Activated T-helper 17 cell treated with anti-CD3 and anti-CD28 coated beads, Interleukin-2, amount 50 U/mL, for 72 hours (primary cell): ENCODE results near the gene MDGA2. TPM values are rescaled to one million over a fixed set of nuclear protein-coding genes. Genes with fewer than 3 reads are reported as not detected.
"Not testable (repeated sequence)": the region's sequence is repeated elsewhere in the genome, so short reads cannot be mapped to it uniquely, and the experiment has no call there.

Experiments used
- ATAC-seq: fragments of 150-1000 bp; cut with Tn5 transposase; replicated peaks from 2 replicates; pipeline ENCODE4 v1.10.0; 2021; ENCODE audit warnings: mild to moderate bottlenecking, moderate library complexity
- H3K27ac Mint-ChIP-seq: one replicate; pipeline ENCODE4 v1.8.0; 2022; ENCODE audit warnings: mixed read lengths
- H3K27me3 Mint-ChIP-seq: one replicate; pipeline ENCODE4 v1.8.0; 2022; ENCODE audit warnings: mixed read lengths
- H3K36me3 Mint-ChIP-seq: one replicate; pipeline ENCODE4 v1.8.0; 2022; ENCODE audit warnings: low read depth, mild to moderate bottlenecking, mixed read lengths
- H3K4me1 Mint-ChIP-seq: one replicate; pipeline ENCODE4 v1.8.0; 2022; ENCODE audit warnings: mixed read lengths
- H3K4me3 Mint-ChIP-seq: one replicate; pipeline ENCODE4 v1.8.0; 2022; ENCODE audit warnings: mild to moderate bottlenecking, mixed read lengths
- H3K9me3 Mint-ChIP-seq: one replicate; pipeline ENCODE4 v1.8.0; 2022; ENCODE audit warnings: mixed read lengths
- total RNA-seq, 2 donors: library from RNA; stranded (reverse); gene quantifications; one replicate each; pipeline ENCODE4 v1.2.3, GENCODE V29; 2022

Gene MDGA2
- total RNA-seq, 2 donors from 2014 or later: not detected

GRCh38 chr14:47240748-47241437 lies 434.5 kb downstream of the MDGA2 start:
- no peak overlapping the region for H3K27ac Mint-ChIP-seq
- no peak for ATAC-seq
- no peak overlapping the region for H3K4me3 Mint-ChIP-seq
- no peaks in the 10 kb centered on the region for H3K36me3 Mint-ChIP-seq
- no peaks in the 10 kb centered on the region for H3K27me3 Mint-ChIP-seq
- peaks cover 6% of the 10 kb centered on the region for H3K9me3 Mint-ChIP-seq
- no peaks in the 10 kb centered on the region for H3K4me1 Mint-ChIP-seq

- H3K27ac Mint-ChIP-seq: no peak overlapping the region
- no peak for ATAC-seq
- no peaks in the 10 kb centered on the region for H3K9me3 Mint-ChIP-seq
- no peaks in the 10 kb centered on the region for H3K36me3 Mint-ChIP-seq
- no peak overlapping the region for H3K4me3 Mint-ChIP-seq
- H3K4me1 Mint-ChIP-seq: no peaks in the 10 kb centered on the region
- H3K27me3 Mint-ChIP-seq: no peaks in the 10 kb centered on the region
These were observed 439.8 kb downstream of the MDGA2 start for GRCh38 chr14:47235619-47236018.

- ATAC-seq: no peak
These were observed 448.4 kb downstream of the MDGA2 start for GRCh38 chr14:47226877-47227520.

DNA sequence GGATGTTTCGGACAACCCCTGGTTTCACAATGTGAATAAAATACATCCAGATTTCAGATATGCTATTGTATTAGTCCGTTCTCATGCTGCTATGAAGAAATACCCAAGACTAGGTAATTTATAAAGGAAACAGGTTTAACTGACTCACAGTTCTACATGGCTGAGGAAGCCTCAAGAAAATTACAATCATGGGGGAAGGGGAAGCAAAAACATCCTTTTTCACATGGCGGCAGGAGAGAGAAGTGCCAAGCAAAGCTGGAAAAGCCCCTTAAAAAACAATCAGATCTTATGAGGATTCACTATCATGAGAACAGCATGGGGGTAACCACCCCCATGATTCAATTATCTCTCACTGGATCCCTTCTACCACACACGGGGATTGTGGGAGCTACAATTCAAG lies 451.7 kb downstream of the MDGA2 start:
- Mint-ChIP-seq H3K36me3 (no peaks in the 10 kb centered on the region), H3K4me3 (no peak overlapping the region), H3K27ac (no peak overlapping the region), H3K9me3 (peaks cover 5% of the 10 kb centered on the region), H3K4me1 (no peaks in the 10 kb centered on the region), H3K27me3 (no peaks in the 10 kb centered on the region)
- ATAC-seq: no peak

More at GRCh38 chr14:47226877-47227520, 448.4 kb downstream of the MDGA2 start:
- Mint-ChIP-seq H3K36me3 (no peaks in the 10 kb centered on the region), H3K4me3 (no peak overlapping the region), H3K27me3 (no peaks in the 10 kb centered on the region), H3K9me3 (peaks cover 5% of the 10 kb centered on the region), H3K4me1 (no peaks in the 10 kb centered on the region), H3K27ac (no peak overlapping the region)

GRCh38 chr14:47220096-47220495 lies 455.3 kb downstream of the MDGA2 start:
- Mint-ChIP-seq H3K4me1 (no peaks in the 10 kb centered on the region), H3K9me3 (peaks cover 9% of the 10 kb centered on the region), H3K36me3 (no peaks in the 10 kb centered on the region), H3K27me3 (no peaks in the 10 kb centered on the region), H3K27ac (no peak overlapping the region), H3K4me3 (no peak overlapping the region)
- ATAC-seq: no peak

DNA sequence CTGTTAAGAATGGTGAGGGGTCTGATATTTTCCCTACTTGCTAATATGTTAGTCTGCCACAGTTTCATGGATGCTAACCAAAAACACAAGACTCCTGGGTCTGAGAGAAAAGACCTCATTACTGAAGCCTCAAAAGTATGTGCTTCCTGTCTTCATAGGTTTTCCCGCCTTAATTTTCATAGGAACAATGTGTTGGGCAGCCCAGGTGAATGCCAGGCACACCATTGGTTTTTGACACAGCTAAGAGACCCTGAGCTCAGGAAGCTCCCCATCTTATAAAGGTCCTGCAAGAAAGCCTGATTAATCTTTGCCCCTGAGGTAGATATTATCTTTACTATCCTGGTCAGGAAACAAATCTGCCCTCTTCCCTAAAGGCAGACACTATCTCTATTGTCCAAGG lies 464.1 kb downstream of the MDGA2 start:
- H3K36me3 Mint-ChIP-seq: no peaks in the 10 kb centered on the region
- no peaks in the 10 kb centered on the region for H3K27me3 Mint-ChIP-seq
- peaks cover 8% of the 10 kb centered on the region for H3K9me3 Mint-ChIP-seq
- no peaks in the 10 kb centered on the region for H3K4me1 Mint-ChIP-seq
- no peak for ATAC-seq
- H3K27ac Mint-ChIP-seq: no peak overlapping the region
- H3K4me3 Mint-ChIP-seq: no peak overlapping the region

DNA sequence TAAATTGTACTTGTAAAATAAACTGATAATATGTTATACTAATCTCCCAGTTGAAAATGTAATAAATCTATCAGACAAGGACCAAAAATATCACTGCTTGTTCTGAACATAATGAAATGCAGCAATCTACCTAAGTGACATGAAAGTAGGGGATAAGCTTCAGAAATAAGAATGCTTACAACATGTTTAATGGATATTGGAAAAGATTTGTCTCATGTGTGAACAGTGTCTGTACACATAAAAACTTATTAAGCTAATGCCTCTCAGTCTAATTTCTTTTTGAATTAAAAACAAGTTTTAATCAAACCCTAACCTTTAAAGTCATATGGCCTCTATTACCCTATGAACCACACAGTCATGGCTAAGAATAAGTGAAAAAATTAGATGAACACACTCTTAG lies 465.3 kb downstream of the MDGA2 start:
- Mint-ChIP-seq H3K27me3 (no peaks in the 10 kb centered on the region), H3K4me3 (no peak overlapping the region), H3K36me3 (no peaks in the 10 kb centered on the region), H3K4me1 (no peaks in the 10 kb centered on the region), H3K27ac (no peak overlapping the region), H3K9me3 (peaks cover 4% of the 10 kb centered on the region)
- no peak for ATAC-seq

DNA sequence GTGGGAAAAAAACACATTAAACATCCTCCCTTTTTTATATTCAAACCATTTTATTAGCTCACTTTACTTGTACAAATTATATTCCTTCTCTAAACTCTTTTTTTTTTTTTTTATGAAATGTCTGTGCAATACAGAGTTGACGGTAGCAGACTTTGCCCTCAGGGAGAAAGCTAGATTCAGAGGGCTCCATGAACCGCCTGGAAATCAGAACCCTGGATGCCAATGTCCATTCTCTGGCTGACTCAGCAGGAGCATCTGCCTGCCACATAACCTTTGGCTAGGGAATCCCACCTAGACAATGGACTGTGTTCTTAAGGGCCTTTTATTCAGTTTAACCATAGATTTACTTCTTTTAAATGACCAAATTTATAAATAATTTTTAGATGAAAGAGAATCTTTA lies 467.0 kb downstream of the MDGA2 start:
- Mint-ChIP-seq H3K4me3 (no peak overlapping the region), H3K27ac (no peak overlapping the region), H3K27me3 (no peaks in the 10 kb centered on the region), H3K4me1 (no peaks in the 10 kb centered on the region), H3K9me3 (peaks cover 4% of the 10 kb centered on the region), H3K36me3 (no peaks in the 10 kb centered on the region)
- ATAC-seq: no peak

DNA sequence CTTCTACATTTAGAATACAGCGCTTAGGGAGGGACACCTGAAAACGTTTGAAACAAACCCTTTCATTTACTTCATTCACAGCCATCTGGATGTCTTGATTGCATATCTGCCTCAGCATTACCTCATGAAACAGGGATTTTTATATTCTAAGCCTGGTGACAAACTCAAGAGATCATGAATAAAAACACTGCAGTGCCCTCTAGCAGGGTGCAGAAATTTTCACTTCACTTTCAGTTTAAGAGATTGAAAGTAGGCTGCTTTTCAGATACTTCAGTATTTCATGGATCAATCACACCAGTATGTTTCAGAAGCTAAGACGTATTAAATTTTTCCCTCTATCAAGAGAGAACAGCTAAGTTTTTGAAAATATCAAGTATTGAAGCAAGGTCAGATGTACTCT lies 467.8 kb downstream of the MDGA2 start:
- no peaks in the 10 kb centered on the region for H3K27me3 Mint-ChIP-seq
- no peak overlapping the region for H3K27ac Mint-ChIP-seq
- H3K9me3 Mint-ChIP-seq: peaks cover 4% of the 10 kb centered on the region
- no peaks in the 10 kb centered on the region for H3K4me1 Mint-ChIP-seq
- H3K4me3 Mint-ChIP-seq: no peak overlapping the region
- ATAC-seq: no peak
- H3K36me3 Mint-ChIP-seq: no peaks in the 10 kb centered on the region

GRCh38 chr14:47200740-47201139 lies 474.7 kb downstream of the MDGA2 start:
- no peaks in the 10 kb centered on the region for H3K27me3 Mint-ChIP-seq

GRCh38 chr14:47195582-47195981 lies 479.8 kb downstream of the MDGA2 start:
- Mint-ChIP-seq H3K27ac (no peak overlapping the region), H3K4me1 (no peaks in the 10 kb centered on the region), H3K4me3 (no peak overlapping the region), H3K27me3 (no peaks in the 10 kb centered on the region), H3K36me3 (no peaks in the 10 kb centered on the region), H3K9me3 (peaks cover 4% of the 10 kb centered on the region)
- no peak for ATAC-seq

More at GRCh38 chr14:47200740-47201139, 474.7 kb downstream of the MDGA2 start:
- Mint-ChIP-seq H3K36me3 (no peaks in the 10 kb centered on the region), H3K4me1 (no peaks in the 10 kb centered on the region), H3K9me3 (peaks cover 8% of the 10 kb centered on the region), H3K27ac (no peak overlapping the region), H3K4me3 (no peak overlapping the region)
- no peak for ATAC-seq

DNA sequence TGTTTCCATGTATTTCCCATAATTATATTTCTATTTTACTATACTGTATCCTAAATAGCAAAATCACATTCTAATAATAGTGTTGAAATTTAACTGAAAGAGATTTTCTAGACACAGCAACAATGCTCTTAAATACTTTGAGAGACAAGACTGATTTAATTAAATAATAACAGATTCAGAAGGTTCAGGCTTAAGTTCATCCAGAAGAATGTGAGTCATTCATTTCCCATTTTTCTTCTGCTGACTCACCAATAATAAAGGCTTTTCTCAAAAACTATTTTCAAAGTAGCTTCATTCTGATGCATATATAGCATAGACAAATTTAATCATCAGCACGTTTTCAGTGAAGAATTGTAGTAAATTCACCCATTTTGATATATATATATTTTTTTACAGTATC lies 481.4 kb downstream of the MDGA2 start:
- H3K9me3 Mint-ChIP-seq: peaks cover 4% of the 10 kb centered on the region
- no peak overlapping the region for H3K4me3 Mint-ChIP-seq
- H3K27me3 Mint-ChIP-seq: no peaks in the 10 kb centered on the region
- no peak overlapping the region for H3K27ac Mint-ChIP-seq
- ATAC-seq: no peak
- no peaks in the 10 kb centered on the region for H3K4me1 Mint-ChIP-seq
- no peaks in the 10 kb centered on the region for H3K36me3 Mint-ChIP-seq

- ATAC-seq, H3K36me3 Mint-ChIP-seq, H3K27me3 Mint-ChIP-seq, H3K4me3 Mint-ChIP-seq, H3K27ac Mint-ChIP-seq, H3K4me1 Mint-ChIP-seq, H3K9me3 Mint-ChIP-seq: not testable (repeated sequence)
These were observed 483.2 kb downstream of the MDGA2 start for GRCh38 chr14:47192203-47192602.

DNA sequence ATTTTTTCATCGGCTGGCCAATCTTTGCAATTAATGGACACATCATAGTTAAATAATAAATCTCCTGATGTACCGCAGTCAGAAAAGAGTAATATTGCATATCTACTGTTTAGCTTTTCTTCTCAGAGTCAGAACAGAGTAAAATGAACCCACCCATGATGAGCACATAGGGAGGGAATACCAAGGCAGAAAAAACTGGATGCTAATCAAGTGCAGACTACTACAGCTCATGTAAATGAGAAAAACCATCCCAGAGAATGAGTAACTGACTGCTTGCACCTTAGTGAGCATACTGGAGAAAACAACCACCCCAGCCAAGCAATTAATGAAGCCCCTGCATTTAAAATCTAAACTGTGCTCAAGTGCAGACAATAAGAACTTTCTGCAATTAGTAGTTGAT lies 483.7 kb downstream of the MDGA2 start:
- no peak overlapping the region for H3K27ac Mint-ChIP-seq
- H3K4me3 Mint-ChIP-seq: no peak overlapping the region
- no peaks in the 10 kb centered on the region for H3K36me3 Mint-ChIP-seq
- ATAC-seq: no peak
- no peaks in the 10 kb centered on the region for H3K4me1 Mint-ChIP-seq
- H3K9me3 Mint-ChIP-seq: peaks cover 7% of the 10 kb centered on the region
- H3K27me3 Mint-ChIP-seq: no peaks in the 10 kb centered on the region

GRCh38 chr14:47189911-47190484 lies 485.4 kb downstream of the MDGA2 start:
- no peak for ATAC-seq
- Mint-ChIP-seq H3K27me3 (no peaks in the 10 kb centered on the region), H3K4me3 (no peak overlapping the region), H3K4me1 (no peaks in the 10 kb centered on the region), H3K9me3 (peaks cover 7% of the 10 kb centered on the region), H3K27ac (no peak overlapping the region), H3K36me3 (no peaks in the 10 kb centered on the region)
